Coronary artery (tissue), 2 donors: ENCODE data around the gene DCTN2.
"Not testable (repeated sequence)": the region's sequence is repeated elsewhere in the genome, so short reads cannot be mapped to it uniquely, and the experiment has no call there.

ENCODE experiments used
- DNase-seq: peaks from one replicate; pipeline ENCODE4 v3.0.0-alpha.2; 2017; ENCODE audit warnings: low spot score
- H3K27ac ChIP-seq, 2 donors: fragments of 200-600 bp; sonication (generic); one replicate each; pipeline ENCODE4 v1.5.1; 2016 to 2019
- H3K4me3 ChIP-seq: fragments of 200-600 bp; sonication (generic); 2 replicates; pipeline ENCODE4 v1.5.1; 2016; ENCODE audit warnings: mild to moderate bottlenecking, moderate library complexity
- TF ChIP-seq, protein P1 (sequence below): fragments of 200-600 bp; sonication (generic); IDR thresholded peaks from one replicate; pipeline ENCODE4 v1.5.1; 2019; ENCODE audit warnings: antibody characterized with exemption

The DCTN2 gene

DNA sequence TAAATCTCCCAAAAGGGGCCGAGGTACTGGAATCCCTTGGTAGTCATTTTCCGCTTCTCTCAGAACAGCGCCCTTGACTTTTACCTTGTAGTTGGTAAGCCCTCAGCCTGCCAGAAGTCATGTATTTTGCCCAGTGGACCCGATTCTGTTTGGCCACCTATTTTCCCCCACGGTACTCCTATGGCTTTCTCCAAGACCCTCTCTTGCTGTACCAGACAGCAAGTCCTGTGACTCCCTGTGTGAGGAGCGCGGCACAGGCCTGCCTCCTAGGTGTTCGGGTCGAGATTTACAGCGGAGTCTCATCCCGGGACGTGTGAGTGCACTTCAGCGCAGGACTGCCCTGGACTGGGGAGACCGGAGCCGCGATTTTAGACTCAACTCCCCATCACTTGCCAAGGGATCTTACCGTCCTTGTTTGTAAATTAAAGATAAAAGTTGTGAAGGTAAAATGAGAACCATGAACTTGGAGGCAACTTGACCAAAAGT is 25.4 kb downstream of the DCTN2 start:
- TF ChIP-seq, protein P1, sequence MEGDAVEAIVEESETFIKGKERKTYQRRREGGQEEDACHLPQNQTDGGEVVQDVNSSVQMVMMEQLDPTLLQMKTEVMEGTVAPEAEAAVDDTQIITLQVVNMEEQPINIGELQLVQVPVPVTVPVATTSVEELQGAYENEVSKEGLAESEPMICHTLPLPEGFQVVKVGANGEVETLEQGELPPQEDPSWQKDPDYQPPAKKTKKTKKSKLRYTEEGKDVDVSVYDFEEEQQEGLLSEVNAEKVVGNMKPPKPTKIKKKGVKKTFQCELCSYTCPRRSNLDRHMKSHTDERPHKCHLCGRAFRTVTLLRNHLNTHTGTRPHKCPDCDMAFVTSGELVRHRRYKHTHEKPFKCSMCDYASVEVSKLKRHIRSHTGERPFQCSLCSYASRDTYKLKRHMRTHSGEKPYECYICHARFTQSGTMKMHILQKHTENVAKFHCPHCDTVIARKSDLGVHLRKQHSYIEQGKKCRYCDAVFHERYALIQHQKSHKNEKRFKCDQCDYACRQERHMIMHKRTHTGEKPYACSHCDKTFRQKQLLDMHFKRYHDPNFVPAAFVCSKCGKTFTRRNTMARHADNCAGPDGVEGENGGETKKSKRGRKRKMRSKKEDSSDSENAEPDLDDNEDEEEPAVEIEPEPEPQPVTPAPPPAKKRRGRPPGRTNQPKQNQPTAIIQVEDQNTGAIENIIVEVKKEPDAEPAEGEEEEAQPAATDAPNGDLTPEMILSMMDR, result no peak
- peak overlapping the region; percentile 98 to 99 for H3K27ac ChIP-seq
- peak; percentile 82 for DNase-seq
- H3K4me3 ChIP-seq, result peak overlapping the region; percentile 97

DNA sequence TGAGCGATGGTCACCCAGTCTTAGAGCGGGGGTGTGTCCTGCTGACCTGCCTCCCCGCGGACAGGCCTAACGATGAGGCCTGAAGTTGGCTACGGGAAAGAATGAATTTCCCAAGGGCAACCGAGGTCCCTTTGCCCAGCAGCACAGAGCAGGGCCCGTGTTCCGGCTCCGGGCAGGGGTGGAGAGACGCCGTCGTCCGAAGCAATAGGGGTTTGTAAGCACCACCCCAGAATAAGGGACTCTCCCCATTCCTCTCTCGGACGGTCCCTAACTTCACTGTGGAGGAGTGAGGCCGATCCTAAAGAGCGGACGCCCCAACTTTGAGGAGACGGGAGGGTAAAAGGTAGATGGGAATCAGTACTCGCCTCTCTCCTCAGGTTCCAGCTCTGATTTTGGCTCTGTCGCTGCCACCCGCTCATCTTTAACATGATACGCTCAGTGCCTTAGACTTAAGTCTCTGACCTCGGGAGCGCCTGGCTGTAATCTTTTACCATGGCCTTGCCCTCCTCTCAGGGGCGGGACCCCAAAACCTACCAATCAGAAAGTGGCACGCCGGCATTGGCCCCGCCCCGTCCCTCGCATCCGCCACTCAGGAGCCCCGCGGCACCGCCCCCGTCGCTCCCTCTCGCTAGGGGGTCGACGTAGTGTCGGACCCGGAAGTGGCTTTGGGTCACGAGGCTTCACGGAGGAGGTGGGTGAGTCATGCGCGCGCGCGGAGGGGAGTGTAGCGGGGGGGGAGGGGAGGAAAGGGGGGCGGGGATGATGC is 26.8 kb downstream of the DCTN2 start, which contains the start of gene DDIT3:
TSS of gene DDIT3 (minus strand) at position 462 of the 766 bp plus-strand sequence. CDS start 3,108 bp downstream, outside the sequence.
- peak; percentile 100 for DNase-seq
- TF ChIP-seq, protein P1, result no peak

DNA sequence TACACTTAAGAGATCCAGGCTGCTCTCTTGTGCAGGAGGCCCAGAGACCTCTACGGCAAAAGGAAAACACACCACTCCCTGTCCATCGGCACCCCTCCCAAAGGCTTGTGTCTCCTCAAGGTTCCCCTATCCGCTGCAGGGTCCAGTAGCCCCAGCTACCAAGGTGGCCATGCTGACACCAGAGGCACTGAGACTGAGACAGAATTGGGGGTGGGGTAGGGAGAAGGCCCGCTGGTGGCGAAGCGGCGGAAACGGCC is 27.3 kb downstream of the DCTN2 start:
- Histone ChIP-seq H3K4me3 (peak overlapping the region; percentile 80), H3K27ac (peak overlapping the region; percentile 98 to 99)
- TF ChIP-seq, protein P1, result no peak
- DNase-seq, result peak; percentile 86

More for the DNA sequence above, 26.8 kb downstream of the DCTN2 start, which contains the start of gene DDIT3:
- Histone ChIP-seq H3K27ac (peak within 1 kb of the TSS; percentile 98 to 99), H3K4me3 (peak within 1 kb of the TSS; percentile 80)

DNA sequence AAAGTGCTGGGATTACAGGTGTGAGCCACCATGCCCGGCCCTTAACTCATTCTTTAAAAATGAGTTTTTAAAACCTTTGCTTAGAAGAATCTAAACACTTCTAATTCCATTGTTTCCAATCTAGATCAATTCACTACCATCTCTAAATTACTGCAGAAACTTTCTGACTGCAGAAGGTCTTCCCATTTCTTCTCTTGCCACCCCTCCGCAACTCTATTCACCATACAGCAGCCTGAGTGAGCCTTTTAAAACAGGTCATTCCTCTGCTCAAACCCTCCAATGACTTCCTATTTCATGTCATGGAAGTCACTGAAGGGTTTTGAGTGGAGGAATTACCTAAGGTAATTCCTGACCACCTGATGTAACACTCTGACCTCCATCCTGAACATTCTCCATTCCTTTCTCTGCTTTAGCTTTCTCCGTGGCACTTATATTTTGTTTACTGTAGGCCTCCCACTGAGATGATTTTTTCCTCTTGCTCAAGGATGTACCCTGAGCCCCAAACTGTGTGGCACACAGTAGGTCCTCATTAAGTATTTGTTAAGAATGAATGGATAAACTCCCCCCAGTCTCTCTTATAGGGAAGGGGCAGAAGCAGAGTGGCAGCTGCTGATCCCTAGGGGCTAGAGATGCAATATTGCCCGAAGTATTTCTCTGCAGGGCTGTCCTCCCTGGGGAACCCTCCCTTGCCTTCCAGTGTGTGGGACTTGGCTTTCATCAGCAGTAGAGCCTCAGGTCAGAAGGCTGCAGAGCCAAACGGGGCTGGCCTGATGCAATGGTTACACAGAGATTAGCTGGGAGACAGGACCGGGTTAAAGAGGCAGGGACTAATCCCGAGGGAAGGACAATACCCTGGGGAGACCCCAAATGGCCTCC is 27.8 kb downstream of the DCTN2 start:
- TF ChIP-seq, protein P1, result no peak
- DNase-seq, result peak; percentile 82
- Histone ChIP-seq H3K27ac (peak overlapping the region; percentile 98 to 99), H3K4me3 (peak overlapping the region; percentile 80)

DNA sequence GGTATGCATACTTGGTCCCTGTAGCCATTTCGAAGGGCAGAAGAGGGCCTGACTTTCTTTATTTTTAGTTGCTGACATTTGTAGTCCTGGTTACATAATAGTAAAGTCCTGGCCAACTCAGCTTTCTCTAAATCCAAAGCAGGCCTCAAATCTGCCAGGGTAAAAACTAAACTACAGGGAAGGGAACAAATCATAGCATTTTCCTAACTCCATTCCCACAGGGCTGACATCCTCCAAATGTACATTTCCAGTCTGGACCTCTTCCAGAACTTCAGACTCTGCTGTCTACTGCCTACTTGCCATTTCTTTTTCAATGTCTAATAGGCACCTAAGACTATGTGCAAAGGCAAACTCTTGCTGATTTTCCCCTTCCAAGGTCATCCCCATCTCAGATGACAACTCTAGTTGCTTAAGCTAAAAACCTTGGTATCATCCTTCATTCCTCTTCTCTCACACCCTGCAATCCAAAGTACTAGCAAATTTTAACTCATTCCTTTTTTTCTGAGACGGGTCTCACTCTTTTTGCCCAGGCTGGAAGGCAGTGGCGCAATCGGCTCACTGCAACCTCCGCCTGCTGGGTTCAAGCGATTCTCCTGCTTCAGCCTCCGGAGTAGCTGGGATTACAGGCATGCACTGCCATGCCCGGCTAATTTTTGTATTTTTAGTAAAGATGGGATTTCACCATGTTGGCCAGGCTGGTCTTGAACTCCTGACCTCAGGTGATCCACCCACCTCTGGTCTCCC is 28.6 kb downstream of the DCTN2 start:
- peak overlapping the region; percentile 80 for H3K4me3 ChIP-seq
- no peak for DNase-seq
- H3K27ac ChIP-seq, result peak overlapping the region; percentile 98 to 99
- TF ChIP-seq, protein P1, result no peak

DNA sequence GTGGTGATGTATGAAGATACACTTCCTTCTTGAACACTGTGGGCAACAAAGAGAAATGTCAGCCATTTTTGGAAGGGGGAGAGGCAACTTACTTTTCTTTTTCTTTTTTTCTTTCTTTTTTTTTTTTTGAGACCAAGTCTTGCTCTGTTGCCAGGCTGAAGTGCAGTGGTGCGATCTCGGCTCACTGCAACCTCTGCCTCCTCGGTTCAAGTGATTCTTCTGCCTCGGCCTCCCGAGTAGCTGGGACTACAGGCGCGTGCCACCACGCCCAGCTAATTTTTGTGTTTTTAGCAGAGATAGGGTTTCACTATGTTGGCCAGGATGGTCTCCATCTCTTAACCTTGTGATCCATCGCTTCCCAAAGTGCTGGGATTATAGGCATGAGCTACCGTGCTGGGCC is 29.3 kb downstream of the DCTN2 start:
- H3K4me3 ChIP-seq, result peak overlapping the region; percentile 80
- DNase-seq, result not testable (repeated sequence)
- H3K27ac ChIP-seq, result peak overlapping the region; percentile 98 to 99

DNA sequence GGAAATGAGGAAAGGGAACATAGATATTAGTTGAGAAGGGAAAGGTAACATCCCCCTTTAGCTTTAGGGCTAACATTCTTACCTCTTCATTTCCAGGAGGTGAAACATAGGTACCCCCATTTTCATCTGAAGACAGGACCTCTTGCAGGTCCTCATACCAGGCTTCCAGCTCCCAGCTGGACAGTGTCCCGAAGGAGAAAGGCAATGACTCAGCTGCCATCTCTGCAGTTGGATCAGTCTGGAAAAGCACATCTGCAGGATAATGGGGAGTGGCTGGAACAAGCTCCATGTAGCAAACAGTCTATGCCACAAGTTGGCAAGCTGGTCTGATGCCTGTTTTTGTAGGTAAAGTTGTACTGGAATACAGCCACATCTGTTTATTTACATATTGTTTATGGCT is 29.8 kb downstream of the DCTN2 start:
- Histone ChIP-seq H3K27ac (peak overlapping the region; percentile 2 to 98), H3K4me3 (no peak overlapping the region)
- TF ChIP-seq, protein P1, result no peak
- DNase-seq, result no peak
